NCI-H1105 (cell line): ENCODE results near the gene SOX2.

Experiments used
- DNase-seq: peaks from one replicate; lab custom pipeline; 2025; lab: John Stamatoyannopoulos, UW

SOX2 gene

DNA sequence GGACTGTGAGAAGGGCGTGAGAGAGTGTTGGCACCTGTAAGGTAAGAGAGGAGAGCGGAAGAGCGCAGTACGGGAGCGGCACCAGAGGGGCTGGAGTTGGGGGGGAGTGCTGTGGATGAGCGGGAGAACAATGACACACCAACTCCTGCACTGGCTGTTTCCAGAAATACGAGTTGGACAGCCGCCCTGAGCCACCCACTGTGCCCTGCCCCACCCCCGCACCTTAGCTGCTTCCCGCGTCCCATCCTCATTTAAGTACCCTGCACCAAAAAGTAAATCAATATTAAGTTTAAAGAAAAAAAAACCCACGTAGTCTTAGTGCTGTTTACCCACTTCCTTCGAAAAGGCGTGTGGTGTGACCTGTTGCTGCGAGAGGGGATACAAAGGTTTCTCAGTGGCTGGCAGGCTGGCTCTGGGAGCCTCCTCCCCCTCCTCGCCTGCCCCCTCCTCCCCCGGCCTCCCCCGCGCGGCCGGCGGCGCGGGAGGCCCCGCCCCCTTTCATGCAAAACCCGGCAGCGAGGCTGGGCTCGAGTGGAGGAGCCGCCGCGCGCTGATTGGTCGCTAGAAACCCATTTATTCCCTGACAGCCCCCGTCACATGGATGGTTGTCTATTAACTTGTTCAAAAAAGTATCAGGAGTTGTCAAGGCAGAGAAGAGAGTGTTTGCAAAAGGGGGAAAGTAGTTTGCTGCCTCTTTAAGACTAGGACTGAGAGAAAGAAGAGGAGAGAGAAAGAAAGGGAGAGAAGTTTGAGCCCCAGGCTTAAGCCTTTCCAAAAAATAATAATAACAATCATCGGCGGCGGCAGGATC lies at the start of gene SOX2:
TSS of gene SOX2 (plus strand) at position 601 of the 811 bp plus-strand sequence. CDS start 436 bp downstream, outside the sequence.
- peak; percentile 95 for DNase-seq

DNA sequence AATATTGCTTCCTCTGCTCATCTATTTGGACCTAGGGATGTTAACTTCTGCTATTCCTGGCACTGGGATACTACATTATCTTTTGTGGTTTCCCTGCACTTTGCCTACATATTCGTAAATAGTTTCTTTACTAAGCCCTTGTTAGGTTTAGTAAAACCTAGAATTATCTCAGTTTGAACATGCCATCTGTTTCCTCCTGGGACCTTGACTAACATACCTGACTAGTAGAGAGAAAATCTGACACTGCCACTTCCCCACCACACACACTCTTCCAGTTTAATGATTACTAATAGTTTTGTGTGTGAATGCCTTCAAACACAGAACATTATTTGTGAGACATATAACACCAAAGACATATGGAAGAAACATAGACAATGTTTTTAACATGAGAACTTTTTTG lies 28.2 kb upstream of the SOX2 start:
- no peak for DNase-seq

DNA sequence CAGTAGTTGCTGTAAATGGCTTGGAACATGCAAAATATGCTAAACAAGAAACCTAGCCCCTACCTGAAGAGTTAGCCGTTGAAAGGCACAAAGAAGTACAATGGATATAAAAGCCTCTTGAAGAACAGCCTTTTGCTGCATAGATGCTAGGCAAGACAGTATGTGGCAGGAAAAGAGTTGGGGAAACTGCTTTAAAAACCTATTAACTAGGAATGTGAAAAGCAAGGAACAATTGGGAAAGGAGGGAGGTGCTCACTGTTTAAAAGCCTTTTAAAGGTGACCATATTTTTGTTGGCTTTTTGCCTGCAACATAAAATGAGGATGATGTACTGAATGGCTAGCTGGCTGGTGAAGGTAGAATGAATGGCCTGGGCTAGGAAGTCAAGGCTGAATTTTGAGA lies 24.5 kb upstream of the SOX2 start:
- DNase-seq, result peak; percentile 37

DNA sequence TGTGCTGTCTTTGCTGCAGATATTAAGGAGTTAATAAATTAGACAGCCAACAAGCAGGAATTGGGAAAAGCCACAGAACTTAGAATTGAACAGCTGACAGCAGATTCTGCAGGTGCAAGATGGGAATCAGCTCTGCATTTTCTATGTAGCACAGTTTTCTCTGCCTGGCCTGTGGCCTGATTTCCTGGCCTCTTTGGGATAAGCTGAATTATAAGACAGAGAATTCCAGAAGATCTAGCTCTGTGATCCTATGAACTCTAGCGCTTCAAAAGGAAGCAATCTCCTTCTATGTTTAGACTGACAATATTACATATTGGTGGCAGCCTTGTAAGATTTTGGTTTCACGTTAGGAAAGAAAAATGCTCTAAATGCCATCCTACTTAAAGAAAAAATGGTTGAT lies 24.0 kb upstream of the SOX2 start:
- no peak for DNase-seq

DNA sequence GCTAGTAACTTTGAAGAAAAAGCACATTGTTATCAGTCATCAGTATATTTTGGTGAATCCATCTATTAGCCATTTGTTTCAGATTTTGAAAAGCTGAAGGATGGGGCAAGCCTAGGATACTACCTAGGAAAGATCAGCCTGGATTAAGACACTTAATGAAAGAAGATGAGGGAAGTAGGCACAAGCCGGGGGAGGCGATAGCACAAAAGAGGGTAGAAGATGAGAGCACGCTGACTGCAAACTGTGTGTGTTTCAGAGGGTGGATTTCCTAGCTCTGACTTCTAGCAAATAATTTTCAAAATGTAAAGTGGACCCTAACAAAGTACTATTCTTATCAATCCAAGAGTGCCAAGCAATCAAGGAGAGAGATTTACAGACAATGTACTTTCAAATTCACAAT lies 22.2 kb upstream of the SOX2 start:
- DNase-seq, result no peak

DNA sequence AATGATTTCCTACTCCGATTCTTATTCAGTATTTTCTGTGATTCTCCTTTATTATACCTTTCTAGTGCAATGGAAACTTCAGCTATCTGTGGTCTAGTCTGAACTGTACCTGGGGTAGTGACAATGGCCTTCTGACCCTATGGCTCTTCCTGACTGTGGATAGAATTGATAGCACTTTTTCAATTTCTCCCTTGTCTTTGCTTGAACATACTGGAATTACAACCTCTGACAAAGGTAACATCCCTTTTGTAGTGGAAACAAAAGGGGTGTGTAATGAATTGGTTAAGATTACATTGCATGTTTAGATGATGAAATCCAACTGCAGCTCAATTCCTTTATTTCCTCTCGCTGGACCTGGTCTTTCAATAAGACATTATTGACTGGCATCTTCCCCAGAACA lies 21.0 kb upstream of the SOX2 start:
- DNase-seq, result no peak

DNA sequence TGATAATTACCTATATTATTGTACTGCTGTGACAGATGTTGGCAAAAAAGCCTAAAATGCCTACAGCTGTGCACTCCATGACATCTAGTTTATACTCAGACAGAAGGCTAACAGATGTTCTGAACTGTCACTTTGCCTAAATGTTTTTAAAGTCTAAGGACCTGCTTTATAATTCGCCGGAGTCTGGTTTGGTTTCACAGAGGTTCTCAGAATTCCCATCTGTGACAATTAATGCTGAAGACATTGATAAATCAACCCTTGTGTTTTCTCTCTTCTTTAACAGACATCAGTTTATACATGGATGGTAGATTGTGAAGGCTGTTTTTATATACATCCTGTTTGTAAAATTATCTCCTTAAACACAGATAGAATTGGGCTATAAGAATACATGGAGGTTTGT lies 19.8 kb upstream of the SOX2 start:
- no peak for DNase-seq

DNA sequence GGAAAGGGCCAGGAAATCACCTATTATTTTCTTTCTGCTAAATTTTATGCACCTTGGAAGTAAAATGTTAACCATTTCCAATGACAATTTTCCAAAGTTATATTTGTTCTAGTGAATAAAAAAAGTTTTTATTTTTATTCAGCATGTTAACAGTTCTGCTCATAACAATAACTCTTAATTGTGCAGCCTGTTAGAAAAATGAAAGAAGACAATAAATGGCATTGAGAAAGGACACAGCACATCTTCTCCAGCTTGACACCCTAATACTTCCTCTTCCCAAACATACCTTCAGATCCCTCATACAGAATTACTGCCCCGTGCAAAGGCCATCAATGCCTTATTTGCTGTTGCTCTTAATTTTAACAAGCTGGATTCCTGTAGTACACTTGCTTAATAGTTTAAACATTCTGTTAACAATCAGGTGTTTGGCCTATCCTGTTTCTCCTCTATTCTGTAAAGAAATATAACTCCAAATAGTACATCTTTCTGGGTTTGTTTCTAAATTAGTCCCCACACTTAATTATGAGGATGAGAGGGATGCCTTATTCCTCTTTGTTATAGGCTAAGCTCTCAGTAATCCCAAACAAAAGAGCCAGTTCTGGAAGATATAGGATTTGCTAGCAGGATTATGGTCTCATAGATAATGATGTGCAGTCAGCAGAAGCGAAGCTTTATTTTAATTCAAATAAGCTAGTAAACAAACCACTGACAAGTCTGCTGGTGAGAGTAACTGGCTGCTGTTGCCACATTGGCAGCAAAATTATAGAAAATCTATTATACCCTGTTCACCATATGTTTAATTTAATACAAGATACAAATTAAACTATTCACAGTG lies 19.2 kb upstream of the SOX2 start:
- no peak for DNase-seq

DNA sequence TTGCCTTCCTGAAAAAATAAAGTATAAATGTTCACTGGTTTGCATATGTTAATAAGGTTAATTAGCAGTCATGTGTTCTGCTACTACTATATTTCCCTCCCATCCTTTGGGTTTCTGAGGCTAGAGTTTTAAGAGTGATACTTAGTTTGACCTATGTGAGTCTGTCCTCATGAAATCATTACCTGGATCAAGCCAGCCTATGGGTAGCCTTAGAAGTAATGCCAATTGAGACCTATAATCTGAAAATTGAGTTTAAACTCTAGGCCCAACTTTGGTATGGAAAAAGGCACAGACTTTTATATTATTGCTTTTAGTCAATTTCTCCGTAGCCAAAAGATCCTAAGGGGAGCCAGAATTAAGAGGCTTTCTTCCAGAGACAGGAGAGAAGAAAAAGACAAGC lies 18.4 kb upstream of the SOX2 start:
- no peak for DNase-seq

DNA sequence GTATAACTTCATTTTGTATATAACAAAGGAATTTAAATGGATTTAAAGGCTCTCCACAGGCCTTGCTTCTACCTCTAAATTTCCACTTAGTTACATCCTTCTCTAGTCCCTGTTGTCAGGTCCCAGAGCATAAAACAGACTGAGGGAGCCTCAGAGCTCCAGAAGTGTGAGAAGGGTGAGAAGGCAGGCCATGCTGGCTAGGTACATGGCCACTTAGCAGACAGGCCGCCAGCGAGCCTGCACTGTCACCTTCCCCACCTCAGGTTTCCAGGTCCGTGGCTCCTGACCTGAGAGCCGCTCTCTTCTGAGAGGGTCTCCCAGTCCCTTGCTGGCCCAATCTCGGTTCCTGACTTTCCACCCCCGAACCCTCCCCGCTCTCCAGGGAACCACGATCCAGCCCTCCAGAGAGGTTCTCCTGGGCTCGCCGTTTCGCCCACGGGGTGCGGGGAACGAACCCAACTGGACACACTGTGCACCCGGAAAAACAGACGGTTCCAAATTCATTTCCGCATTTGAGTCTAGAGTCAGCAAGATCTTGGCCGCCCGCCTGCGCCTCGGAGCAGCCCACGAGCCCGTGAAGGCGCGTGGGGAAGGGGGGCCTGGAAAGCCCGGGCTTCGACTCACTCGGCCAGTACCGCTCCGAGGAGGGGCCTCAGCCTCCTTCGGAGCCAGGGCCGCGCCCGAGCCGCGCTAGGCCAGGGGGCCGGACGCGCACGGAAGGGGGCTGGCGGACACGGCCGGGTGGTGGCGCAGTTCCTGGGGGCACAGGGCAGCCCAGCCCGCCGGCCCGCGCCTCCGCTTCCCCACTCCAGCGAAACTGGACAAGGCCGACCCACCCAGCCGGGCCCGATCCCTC lies 16.7 kb upstream of the SOX2 start:
- DNase-seq, result no peak

DNA sequence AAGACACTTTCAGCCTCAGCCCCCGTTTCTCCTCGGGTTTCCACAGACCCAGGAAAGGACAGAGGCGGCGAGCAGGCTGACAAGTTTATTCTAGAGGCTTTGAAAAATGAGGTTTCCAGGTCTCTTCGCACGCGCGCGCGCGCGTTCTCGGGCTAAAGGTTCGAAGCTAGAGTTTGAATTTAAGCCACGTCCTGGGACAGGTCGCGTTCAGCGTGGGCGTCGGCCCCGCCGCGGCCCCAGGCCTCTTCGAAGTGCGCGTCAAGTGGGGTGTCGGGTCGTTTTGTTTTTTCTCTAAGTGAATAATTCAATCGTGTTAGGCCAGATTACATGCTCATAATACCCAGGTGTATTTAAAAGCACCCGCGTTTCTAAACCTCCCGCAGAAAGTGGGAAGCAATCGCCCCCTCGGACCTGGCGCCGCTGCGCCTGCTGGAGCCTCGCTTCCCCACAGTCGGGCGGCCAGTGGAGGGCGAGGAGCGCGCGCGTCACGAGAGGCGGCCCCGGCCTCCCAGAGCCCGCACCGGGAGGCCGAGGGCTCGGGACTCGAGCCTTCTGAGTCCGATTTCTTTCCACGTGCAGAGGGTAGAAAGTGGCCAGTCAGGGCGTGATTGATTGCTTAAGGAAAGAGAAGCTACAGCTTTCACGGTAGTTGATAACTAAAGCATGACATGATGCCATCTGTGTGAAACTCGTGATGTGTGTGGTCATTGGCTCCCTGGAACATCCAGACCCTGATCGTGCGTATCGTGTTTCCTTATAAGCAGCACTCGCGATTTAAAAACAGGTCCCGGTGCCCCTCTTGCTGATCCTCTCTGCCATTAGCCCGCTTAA lies 15.8 kb upstream of the SOX2 start:
- no peak for DNase-seq

DNA sequence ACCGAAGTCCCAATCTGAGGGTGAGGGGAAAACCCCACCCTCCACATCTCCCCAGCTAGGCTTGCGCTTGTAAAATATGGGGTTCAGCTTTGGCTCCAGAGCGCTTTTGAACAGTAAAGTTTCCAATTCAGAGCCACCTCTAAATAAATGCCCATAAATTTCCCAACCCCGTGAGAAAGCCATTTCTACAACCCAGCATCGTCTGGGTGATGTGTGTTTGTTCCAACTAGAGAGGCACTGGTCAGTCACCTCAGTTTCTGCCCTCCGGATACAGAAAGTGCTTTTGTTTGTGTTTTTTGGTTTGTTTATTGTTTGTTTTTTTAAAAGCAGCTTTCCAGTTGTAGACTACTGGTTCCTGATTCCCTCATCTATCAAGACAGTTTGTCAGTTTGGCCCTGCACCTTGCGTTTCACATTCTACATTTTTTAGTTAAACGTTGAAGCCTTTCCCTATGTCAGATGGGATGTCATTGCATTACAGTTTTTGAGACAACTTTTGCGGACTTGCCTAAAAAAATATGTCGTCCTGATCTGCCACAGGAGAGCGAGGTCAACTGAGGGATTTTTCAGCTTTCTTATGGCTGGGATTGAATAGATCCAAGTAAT lies 15.0 kb upstream of the SOX2 start:
- no peak for DNase-seq

DNA sequence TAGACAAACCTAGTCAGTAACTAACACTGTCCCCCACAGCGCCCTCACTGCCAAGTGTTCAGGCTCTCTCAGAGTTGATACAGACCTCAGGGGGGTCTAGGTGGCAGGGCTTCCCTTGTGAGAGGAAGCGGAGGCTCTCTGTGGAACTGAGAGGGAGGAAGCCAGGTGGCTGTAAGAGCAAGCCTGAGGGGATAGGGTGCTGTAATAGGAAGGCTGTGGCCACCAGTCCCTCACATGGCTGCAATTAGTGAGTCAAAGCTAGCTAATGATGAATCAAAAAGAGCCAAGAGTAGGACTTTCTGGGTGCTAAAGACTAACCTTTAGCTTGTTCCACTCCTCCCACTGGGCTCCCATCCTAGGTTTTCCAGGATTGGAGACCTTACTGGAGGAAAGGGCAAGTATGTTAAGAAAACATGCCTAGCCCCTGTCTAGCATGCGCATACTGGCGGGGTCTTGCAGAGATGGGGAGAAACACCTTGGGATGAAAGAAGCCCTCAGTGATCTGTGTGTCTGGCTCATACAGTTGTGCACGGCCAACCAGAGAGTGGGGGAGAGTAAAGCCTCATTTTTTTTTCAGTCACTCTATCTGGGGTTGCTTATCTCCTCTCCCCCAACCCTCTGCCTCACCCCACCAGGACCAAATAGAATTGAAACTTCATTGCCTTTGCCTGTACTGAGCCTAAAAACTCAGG lies 13.3 kb upstream of the SOX2 start:
- DNase-seq, result no peak

DNA sequence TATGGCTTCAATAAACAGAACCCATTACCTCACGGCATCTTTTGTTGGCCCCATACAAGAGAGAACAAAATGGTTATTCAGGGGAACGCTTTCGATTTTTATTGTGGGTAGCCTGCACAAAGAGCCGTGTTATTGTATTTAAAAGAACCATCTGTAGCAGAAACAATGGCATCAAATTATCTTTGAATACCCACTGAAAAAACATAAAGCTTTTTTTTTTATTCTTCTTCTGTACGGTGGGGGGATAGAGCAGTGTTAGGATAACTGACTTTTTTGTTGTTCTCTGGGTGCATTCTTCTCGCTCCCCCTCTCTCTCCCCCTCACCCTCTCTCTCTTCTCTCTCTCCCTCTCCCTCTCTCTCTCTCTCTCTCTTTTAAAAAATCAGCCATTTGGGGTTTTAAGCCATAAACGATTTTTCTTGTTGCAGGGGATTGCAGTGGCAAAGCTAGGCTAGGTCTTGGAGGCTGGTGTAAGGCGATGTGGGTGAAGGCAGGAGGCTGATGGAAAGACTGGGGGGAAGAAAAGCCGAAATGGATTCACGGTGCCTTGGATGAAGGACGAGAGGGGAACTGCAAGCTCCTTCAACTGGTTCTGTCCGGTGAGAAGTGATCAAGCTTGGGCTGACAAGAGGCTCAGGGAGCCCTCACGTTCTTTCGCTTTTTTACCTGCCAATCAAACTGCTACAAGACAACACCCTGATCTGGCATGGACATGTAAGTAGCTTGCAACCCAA lies 12.4 kb upstream of the SOX2 start:
- DNase-seq, result no peak

DNA sequence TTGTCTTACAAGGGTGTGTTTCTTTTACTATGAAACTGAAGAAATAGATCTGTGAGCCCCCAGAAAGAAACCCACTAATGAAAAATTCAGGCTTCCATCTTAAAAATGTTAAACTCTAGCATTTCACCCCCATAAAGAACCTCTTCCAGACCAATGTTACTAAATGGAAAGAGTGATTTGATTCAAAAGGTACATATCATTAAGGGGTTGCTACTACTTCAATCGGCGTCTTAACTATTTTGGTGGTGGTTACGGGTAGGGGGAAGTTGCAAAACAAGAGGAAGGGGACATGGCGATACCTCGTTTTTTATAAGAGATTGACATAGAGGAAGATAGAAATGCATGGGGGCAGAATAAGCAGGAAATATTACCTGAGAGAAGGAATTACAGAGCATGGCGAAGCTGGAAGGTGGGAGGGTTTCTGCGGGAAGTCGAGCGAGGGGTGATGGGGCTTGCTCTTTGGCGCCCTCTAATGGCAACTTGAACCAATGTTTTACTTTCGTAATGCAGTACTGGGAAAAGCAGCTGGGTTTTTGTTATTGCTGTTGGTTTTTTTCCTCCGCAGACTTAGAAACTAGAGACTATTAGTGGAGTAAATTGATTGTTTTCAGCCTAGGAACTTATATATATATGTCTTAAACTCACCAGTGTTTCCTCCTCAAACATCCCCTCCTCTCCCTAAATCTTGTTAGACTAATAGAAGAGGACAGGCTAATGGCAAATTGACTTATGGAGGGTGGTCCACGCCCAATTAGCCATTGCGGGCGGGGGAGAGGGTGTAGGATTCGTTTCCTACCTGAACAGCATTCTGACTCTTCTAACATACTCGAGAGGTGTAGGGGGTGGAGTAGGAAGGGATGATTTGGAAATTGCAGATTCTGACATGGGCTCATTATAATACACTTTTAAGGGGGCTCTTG lies 11.3 kb upstream of the SOX2 start:
- peak; percentile 92 for DNase-seq

DNA sequence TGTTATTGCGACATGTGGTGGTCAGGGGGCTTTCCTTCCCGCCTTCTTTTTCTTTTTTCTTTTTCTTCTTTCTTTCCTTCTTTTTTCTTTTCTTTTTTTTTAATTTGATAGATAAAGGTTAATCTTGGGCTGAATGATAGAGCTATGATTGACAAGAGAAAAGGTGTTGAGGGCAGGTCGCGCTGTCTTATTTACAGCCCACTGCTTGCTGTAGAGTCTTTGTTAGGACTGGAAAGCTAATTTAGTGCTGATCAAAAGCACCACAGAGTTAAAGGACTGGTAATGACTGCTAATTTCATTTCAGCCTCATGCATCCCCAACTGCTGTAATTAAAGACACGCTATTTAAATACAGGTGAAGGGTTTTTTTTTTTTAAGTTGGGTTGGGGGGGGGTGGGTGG lies 10.6 kb upstream of the SOX2 start:
- DNase-seq, result peak; percentile 87

DNA sequence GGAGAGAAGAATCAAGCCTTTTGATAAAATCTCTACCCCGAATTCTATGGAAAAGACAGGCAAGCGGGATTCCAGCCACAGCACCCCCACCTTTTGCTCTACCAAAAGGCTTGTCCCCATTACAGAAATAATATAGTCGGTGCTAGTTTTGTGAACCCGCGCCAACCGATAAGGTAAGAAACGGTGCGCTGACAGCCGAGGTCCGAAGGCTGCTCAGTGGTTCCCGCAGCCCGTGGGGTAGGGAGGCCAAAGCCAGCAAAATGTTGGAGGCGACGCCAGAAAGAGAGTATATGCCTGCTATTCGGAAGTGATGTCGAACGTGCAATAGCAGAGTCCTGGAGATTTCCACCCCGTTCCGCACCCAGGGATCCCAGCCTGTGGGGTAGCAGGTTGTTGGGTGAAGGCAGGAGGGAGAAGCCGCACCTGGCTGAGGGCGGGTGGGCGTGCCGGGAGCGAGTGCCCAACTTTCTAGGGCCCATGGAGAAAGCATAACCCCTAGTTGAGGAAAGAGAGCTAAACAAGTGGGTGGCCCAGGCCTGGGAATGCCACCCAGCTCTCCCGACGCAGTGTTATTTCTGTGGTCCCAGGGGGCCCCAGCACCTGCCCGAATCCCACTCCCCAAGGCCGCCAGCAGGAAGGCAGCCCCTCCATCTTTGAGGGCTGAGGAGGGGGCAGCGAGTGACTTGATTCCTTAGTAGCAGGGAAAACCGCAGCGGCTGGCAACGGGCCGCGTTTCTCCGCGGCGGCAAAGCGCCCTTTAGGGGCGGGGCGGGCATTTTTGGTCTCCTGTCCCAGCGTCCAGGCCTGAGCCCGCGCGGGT lies 7.9 kb upstream of the SOX2 start:
- DNase-seq, result no peak
